Osteoblast (primary cell): Measurements from ENCODE around the gene PEX5L. TPM values are rescaled to one million over a fixed set of nuclear protein-coding genes. Genes with fewer than 3 reads are reported as not detected.

ENCODE experiments used
- DNase-seq: peaks from one replicate; pipeline ENCODE4 v3.0.0; 2011; ENCODE audit warnings: low spot score, mixed read lengths; ENCODE audit not compliant: insufficient read length; ENCODE audit errors: missing footprints
- H2AFZ ChIP-seq: 2 replicates; pipeline ENCODE4 v1.6.0; 2011; ENCODE audit warnings: mild to moderate bottlenecking, low read length
- H3K27ac ChIP-seq: 2 replicates; pipeline ENCODE4 v1.5.1; 2011; ENCODE audit warnings: mild to moderate bottlenecking, low read depth, low read length, moderate library complexity
- H3K27me3 ChIP-seq: 2 replicates; pipeline ENCODE4 v1.6.0; 2012; ENCODE audit warnings: mild to moderate bottlenecking, control low read depth, inconsistent platforms, low read length, moderate library complexity; ENCODE audit not compliant: insufficient read depth
- H3K36me3 ChIP-seq: 2 replicates; pipeline ENCODE4 v1.5.1; 2011; ENCODE audit warnings: mild to moderate bottlenecking, low read length, control low read depth, moderate library complexity; ENCODE audit not compliant: insufficient read depth
- H3K4me1 ChIP-seq: 2 replicates; pipeline ENCODE4 v1.5.1; 2011; ENCODE audit warnings: mild to moderate bottlenecking, low read length, control low read depth, moderate library complexity; ENCODE audit not compliant: insufficient read depth
- H3K4me2 ChIP-seq: 2 replicates; pipeline ENCODE4 v1.6.0; 2011; ENCODE audit warnings: mild to moderate bottlenecking, low read length; ENCODE audit not compliant: insufficient read depth
- H3K4me3 ChIP-seq: fragments of 200-600 bp; sonication (generic); 3 replicates; pipeline ENCODE4 v1.5.1; 2012; ENCODE audit warnings: mild to moderate bottlenecking, low read length, inconsistent platforms; ENCODE audit not compliant: insufficient read depth
- H3K79me2 ChIP-seq: 2 replicates; pipeline ENCODE4 v1.6.0; 2012; ENCODE audit warnings: mild to moderate bottlenecking, low read length, control low read depth, inconsistent platforms; ENCODE audit not compliant: insufficient read depth
- H3K9me3 ChIP-seq: 2 replicates; pipeline ENCODE4 v1.5.1; 2011; ENCODE audit warnings: low read depth, low read length, control low read depth
- H4K20me1 ChIP-seq: 2 replicates; pipeline ENCODE4 v1.6.0; 2012; ENCODE audit warnings: mild to moderate bottlenecking, low read length, control low read depth; ENCODE audit not compliant: insufficient read depth
- total RNA-seq: library from RNA; depleted of rRNA; stranded (reverse); fragments of >200 nt; gene quantifications from 2 replicates; pipeline ENCODE4 v1.2.3, GENCODE V29; 2012
- TF ChIP-seq, protein P1 (sequence below): IDR thresholded peaks from 2 replicates; pipeline ENCODE4 v1.5.1; 2011; ENCODE audit warnings: mild to moderate bottlenecking, low read depth, low read length, moderate library complexity; ENCODE audit errors: extremely low read depth

The PEX5L gene
- total RNA-seq, 1 donor, result 1.4 TPM

DNA sequence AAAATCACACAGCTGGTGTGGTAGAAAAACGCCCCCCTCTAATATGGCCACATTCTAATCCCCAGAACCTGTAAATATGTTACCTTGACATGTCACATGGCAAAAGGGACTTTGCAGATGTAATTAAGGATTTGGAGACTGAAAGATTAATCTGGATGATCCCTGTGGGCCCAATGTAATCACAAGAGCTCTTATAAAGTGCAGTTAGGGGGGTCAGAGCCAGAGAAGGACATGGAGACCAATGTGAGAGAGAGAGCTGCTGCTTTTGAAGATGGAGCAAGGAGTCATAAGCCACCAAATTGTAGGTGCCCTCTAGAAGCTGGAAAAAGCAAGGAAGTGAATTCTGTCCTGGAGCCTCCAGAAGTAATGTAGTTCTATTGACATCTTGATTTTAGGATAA lies 152.6 kb downstream of the PEX5L start:
- no peaks in the 10 kb centered on the region for H3K4me1 ChIP-seq
- no peaks in the 10 kb centered on the region for H3K27me3 ChIP-seq

DNA sequence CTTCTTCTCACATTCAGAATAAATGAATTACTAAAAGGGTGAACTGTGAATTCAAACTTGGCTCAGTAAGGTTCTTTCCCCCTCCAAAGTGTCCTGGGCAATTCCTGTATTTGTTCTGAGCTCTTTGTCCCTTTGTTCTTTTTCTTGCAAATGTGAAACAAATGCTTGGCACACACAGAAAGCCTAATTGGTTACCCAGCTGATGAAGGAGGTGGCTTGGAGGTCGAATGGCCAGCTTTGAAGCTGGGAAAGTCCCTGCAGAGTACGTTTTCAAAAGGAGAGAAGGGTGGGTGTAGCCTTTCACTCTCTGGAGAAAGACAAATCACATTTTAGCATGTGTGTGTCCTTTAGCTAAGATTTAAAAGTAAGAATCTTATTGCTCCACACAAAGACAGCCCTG lies 154.4 kb downstream of the PEX5L start:
- Histone ChIP-seq H3K27ac (no peak overlapping the region), H3K9me3 (no peaks in the 10 kb centered on the region), H3K4me2 (no peak overlapping the region), H3K79me2 (no peaks in the 10 kb centered on the region), H3K4me1 (no peaks in the 10 kb centered on the region), H3K36me3 (no peaks in the 10 kb centered on the region), H4K20me1 (no peaks in the 10 kb centered on the region), H3K4me3 (no peak overlapping the region), H3K27me3 (no peaks in the 10 kb centered on the region), H2AFZ (no peak overlapping the region)
- DNase-seq, result no peak
- TF ChIP-seq, protein P1, sequence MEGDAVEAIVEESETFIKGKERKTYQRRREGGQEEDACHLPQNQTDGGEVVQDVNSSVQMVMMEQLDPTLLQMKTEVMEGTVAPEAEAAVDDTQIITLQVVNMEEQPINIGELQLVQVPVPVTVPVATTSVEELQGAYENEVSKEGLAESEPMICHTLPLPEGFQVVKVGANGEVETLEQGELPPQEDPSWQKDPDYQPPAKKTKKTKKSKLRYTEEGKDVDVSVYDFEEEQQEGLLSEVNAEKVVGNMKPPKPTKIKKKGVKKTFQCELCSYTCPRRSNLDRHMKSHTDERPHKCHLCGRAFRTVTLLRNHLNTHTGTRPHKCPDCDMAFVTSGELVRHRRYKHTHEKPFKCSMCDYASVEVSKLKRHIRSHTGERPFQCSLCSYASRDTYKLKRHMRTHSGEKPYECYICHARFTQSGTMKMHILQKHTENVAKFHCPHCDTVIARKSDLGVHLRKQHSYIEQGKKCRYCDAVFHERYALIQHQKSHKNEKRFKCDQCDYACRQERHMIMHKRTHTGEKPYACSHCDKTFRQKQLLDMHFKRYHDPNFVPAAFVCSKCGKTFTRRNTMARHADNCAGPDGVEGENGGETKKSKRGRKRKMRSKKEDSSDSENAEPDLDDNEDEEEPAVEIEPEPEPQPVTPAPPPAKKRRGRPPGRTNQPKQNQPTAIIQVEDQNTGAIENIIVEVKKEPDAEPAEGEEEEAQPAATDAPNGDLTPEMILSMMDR, result no peak

More for the DNA sequence above, 152.6 kb downstream of the PEX5L start:
- no peak for DNase-seq
- Histone ChIP-seq H3K4me2 (no peak overlapping the region), H3K4me3 (no peak overlapping the region), H3K9me3 (no peaks in the 10 kb centered on the region), H3K79me2 (no peaks in the 10 kb centered on the region), H4K20me1 (no peaks in the 10 kb centered on the region), H3K36me3 (no peaks in the 10 kb centered on the region), H3K27ac (no peak overlapping the region), H2AFZ (no peak overlapping the region)
- TF ChIP-seq, protein P1, result no peak

DNA sequence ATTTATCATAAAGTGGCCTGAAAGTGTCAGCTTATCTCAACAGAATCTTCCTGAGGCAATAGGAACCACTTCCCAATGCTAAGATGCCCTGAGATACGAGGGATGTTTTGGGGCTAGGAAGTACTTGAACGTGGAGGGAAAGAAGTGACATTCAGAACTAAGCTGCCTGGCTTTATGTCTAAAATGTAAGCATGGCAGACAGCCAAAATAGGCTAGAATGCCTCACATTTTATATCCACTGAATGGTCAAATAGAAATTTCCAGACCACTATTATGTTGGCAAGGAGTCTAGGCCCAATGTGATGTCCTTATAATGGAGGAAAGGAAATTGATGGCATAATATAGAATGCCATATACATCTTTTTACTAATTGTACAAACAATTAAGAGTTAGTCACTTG lies 154.9 kb downstream of the PEX5L start:
- Histone ChIP-seq H4K20me1 (no peaks in the 10 kb centered on the region), H3K36me3 (no peaks in the 10 kb centered on the region), H3K79me2 (no peaks in the 10 kb centered on the region), H3K27ac (no peak overlapping the region), H3K4me2 (no peak overlapping the region), H3K27me3 (no peaks in the 10 kb centered on the region), H3K4me1 (no peaks in the 10 kb centered on the region), H3K9me3 (no peaks in the 10 kb centered on the region), H2AFZ (no peak overlapping the region), H3K4me3 (no peak overlapping the region)
- DNase-seq, result no peak
- TF ChIP-seq, protein P1, result no peak

DNA sequence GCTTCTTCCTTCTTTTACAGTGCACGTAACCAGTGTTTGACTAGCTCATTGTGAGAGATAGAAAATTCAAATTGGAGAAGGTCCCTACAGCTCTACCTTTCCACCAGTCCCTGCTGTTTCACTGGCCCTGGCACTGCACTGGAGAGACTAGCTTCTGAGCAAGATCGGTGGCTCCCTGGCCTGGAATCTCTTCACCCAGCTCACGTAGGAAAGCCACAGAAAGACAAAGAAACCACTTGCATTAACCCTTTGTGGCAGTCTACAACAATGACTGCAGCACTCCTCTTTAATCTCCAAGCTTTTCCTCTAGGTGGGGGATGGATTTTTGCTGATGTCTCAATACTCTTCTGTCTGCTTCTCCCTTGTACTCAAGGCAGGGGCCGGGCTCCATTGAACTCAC lies 155.9 kb downstream of the PEX5L start:
- Histone ChIP-seq H3K36me3 (no peaks in the 10 kb centered on the region), H3K4me2 (no peak overlapping the region), H3K27ac (no peak overlapping the region), H3K79me2 (no peaks in the 10 kb centered on the region), H3K4me1 (no peaks in the 10 kb centered on the region), H3K9me3 (no peaks in the 10 kb centered on the region), H3K27me3 (no peaks in the 10 kb centered on the region), H3K4me3 (no peak overlapping the region), H2AFZ (no peak overlapping the region), H4K20me1 (no peaks in the 10 kb centered on the region)
- TF ChIP-seq, protein P1, result no peak
- DNase-seq, result no peak
